Esophagus squamous epithelium (tissue), 5 donors: ENCODE measurements around the gene CEPT1. TPM values are rescaled to one million over a fixed set of nuclear protein-coding genes. Genes with fewer than 3 reads are reported as not detected.

Experiments used
- DNase-seq: peaks from one replicate; lab custom pipeline; 2025; lab: John Stamatoyannopoulos, UW
- H3K27ac ChIP-seq, 4 donors: fragments of 200-600 bp; sonication (generic); one replicate each; pipeline ENCODE4 v1.5.1; 2016 to 2019; ENCODE audit warnings: mild to moderate bottlenecking in 1 of 4
- H3K27me3 ChIP-seq, 4 donors: fragments of 200-600 bp; sonication (generic); 1 replicate in 3 of 4; 2 replicates in 1 of 4; pipeline versions ENCODE4 v1.5.1 to v1.6.0; 2017 to 2021; ENCODE audit warnings: antibody characterized with exemption in 1 of 4
- H3K36me3 ChIP-seq, 3 donors: fragments of 200-600 bp; sonication (generic); one replicate each; pipeline ENCODE4 v1.5.1; 2016 to 2019
- H3K4me1 ChIP-seq, 3 donors: fragments of 200-600 bp; sonication (generic); one replicate each; pipeline ENCODE4 v1.5.1; 2017 to 2019
- H3K4me3 ChIP-seq, 4 donors: fragments of 200-600 bp; sonication (generic); 1 replicate in 3 of 4; 2 replicates in 1 of 4; pipeline ENCODE4 v1.5.1; 2016 to 2019; ENCODE audit warnings: mild to moderate bottlenecking in 2 of 4, moderate library complexity in 1 of 4
- H3K9me3 ChIP-seq, 3 donors: fragments of 200-600 bp; sonication (generic); one replicate each; pipeline ENCODE4 v1.5.1; 2016 to 2019
- POLR2A ChIP-seq, 4 donors: fragments of 450-650 bp; IDR thresholded peaks; one replicate each; pipeline ENCODE4 v1.6.1; 2017; ENCODE audit warnings: antibody characterized with exemption in 4 of 4, mild to moderate bottlenecking in 4 of 4, moderate library complexity in 3 of 4
- WGBS, 2 donors: methylation state at CpG; one replicate each; pipeline ENCODE4 v1.1.5; 2018; 5-methylcytosine and 5-hydroxymethylcytosine counted together
- intact Hi-C: fragments of 100-400 bp; cut with DNase I; formaldehyde crosslinking; loops from one replicate; pipeline ENCODE4 v1.15.0; 2022
- total RNA-seq, 4 donors: library from RNA; depleted of rRNA; stranded (reverse); fragments of >200 nt; gene quantifications; one replicate each; pipeline ENCODE4 v1.1.0, GENCODE V29; 2016
- TF ChIP-seq, protein P1 (sequence below), 6 experiments: fragments of 450-650 bp in 4 of 6; fragments of 200-600 bp in 2 of 6; sonication (generic) in 2 of 6; IDR thresholded peaks; one replicate each; pipeline ENCODE4 v1.5.1; 2016 to 2019; ENCODE audit warnings: antibody characterized with exemption in 6 of 6, mild to moderate bottlenecking in 4 of 6, moderate library complexity in 4 of 6
- donor health status: DM: yes; HTN: yes; CAD: no.

Gene CEPT1
- total RNA-seq, 4 donors from 2014 or later, result 21.4 to 32.4 (median 26.8) TPM

DNA sequence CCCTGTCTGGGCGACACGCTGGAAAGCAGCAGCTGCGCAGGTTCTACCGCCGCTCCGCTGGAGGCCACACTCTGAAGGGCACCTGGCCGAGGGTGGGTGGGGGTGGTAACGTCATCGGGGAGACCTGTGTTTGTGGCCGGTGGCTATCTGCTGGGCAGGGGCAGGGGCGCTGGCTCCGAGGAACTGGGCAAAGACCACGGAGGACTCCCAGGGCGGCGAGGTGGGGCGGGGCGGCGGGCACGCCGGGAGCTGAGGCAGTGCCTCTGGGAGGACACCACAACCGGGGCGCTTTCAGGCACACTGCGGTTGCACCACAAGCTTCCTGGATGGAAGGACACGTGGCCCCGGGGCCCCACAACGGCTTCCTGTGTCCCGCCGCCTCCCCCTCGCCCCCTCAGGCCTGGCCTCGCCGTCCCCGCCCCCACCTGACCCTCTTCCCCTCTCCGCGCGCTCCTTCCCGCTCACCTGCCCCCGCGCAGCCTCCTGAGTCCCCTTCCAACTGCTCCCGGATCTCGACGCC is 63.7 kb downstream of the CEPT1 start:
- 2 to 4% methylated on average over 14 to 30 of the region's 41 CpGs for WGBS, 2 donors
- peak; percentile 76 for DNase-seq
- Histone ChIP-seq H3K27me3 (peaks cover 0 to 12% (median 0%) of the 10 kb centered on the region in 4 donors), H3K9me3 (no peaks in the 10 kb centered on the region), H3K27ac (peak overlapping the region; percentile 93 to 99 (median 94)), H3K4me3 (peak overlapping the region; percentile 67 to 89 (median 88)), H3K4me1 (peaks cover 34 to 70% (median 42%) of the 10 kb centered on the region in 3 donors), H3K36me3 (peaks cover 0 to 9% (median 0%) of the 10 kb centered on the region in 3 donors)
- TF ChIP-seq, protein P1, sequence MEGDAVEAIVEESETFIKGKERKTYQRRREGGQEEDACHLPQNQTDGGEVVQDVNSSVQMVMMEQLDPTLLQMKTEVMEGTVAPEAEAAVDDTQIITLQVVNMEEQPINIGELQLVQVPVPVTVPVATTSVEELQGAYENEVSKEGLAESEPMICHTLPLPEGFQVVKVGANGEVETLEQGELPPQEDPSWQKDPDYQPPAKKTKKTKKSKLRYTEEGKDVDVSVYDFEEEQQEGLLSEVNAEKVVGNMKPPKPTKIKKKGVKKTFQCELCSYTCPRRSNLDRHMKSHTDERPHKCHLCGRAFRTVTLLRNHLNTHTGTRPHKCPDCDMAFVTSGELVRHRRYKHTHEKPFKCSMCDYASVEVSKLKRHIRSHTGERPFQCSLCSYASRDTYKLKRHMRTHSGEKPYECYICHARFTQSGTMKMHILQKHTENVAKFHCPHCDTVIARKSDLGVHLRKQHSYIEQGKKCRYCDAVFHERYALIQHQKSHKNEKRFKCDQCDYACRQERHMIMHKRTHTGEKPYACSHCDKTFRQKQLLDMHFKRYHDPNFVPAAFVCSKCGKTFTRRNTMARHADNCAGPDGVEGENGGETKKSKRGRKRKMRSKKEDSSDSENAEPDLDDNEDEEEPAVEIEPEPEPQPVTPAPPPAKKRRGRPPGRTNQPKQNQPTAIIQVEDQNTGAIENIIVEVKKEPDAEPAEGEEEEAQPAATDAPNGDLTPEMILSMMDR (IDR thresholded peaks at IDR 0.05), result no peak
- peak in 1 of 4 donors; percentile 36 for TF ChIP-seq POLR2A (IDR thresholded peaks at IDR 0.05)
- intact Hi-C loops, result no loop called here

DNA sequence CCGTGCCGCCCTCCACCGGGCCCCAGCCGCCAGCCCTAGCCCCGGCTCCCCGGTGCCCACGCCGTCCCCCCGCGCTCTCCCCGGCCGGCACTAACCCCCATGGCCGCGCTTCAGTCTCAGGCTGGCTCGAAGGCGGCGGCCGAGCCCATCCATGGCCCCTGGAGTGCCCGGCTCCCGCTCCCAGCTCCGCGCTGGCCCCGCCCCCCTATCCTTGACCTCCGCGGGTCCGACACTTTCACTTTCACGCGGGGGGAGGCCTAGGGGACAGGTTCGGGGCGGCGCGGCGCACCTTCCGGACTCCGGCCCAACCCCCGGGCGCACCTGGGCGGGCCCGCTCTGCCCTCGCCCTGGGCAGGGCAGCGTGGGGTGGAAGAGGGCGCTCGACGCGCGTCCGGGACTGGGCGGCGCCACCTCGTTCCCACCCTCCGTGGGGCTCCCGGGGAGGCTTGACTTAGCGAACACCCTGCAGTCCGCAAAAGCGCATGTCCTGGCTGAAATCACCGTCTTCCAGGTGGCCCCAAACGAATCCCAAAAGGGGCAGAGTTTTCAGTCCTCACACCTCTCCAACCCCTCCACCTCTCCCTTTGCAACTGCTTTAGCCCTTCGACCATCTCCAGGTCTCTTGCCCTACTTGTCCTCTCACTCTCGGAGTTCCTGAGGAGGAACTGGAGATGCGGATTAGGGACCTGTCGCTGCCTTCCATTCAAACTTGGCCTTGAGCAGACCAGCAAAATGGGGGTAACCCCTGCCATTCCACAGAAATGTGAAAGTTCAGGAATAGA is 64.4 kb downstream of the CEPT1 start:
- Histone ChIP-seq H3K4me3 (peak overlapping the region; percentile 67 to 89 (median 88)), H3K27ac (peak overlapping the region; percentile 93 to 99 (median 94)), H3K36me3 (peaks cover 0 to 3% (median 0%) of the 10 kb centered on the region in 3 donors), H3K4me1 (peaks cover 34 to 70% (median 42%) of the 10 kb centered on the region in 3 donors), H3K27me3 (peaks cover 0 to 12% (median 0%) of the 10 kb centered on the region in 4 donors), H3K9me3 (no peaks in the 10 kb centered on the region)
- peak; percentile 37 for DNase-seq
- peak in 3 of 4 donors; percentile 28 to 84 (median 30) for TF ChIP-seq POLR2A (IDR thresholded peaks at IDR 0.05)
- TF ChIP-seq, protein P1 (IDR thresholded peaks at IDR 0.05), result no peak
- 12 to 19% methylated on average over 5 to 9 of the region's 61 CpGs for WGBS, 2 donors
- intact Hi-C loops, result no loop called here

DNA sequence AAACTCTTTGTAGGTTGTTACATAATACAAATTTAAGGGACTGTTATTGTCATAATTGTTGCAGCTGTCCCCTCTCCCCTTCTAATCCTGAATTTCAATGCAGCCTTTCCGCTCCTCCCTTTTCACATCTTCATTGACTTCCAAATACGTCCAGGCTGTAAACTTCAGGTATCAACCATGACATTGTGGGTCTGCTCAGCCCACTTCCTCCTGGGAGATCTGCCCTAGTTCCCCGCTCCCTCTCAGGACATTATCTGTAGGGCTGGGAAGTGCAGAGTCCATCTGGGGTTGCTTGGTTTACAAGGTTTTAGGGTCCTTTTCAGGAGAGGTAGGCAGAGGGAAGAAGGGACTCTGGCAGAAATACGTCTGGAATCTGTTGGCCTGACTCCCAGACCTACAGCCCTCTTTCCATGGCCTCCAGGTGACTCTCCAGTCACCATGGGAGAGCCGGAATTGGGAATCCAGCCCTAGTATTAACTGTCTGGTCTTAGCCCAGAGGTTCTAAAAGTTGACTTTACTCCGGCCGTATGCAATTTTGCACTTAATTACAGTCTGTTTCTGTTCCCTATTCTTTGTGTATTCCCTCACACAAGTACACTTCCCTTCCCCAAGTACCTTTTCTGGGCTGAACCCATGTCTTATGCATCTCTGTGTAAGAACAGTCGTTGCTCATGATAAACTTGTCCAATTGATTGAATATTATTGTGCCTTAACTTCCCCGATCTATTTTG is 65.1 kb downstream of the CEPT1 start:
- peaks cover 34 to 70% (median 39%) of the 10 kb centered on the region in 3 donors for H3K4me1 ChIP-seq
- intact Hi-C loops, result no loop called here
- 54 to 61% methylated on average over 9 of the region's 9 CpGs for WGBS, 2 donors

DNA sequence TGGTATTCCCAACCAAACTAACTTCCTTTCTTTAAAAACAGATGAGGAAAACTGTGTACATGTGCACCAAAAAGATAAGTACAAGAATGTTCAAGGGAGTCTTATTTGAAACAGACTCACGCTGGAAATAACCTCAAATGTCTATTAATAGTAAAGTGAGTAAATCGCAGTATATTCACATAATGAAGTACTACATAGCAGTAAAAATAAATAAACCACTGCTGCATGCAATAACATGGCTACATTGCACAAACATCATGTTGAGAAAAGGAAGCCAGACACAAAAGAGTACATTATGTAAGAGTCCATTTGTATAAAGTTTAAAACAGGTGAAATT is 65.7 kb downstream of the CEPT1 start:
- Histone ChIP-seq H3K9me3 (no peaks in the 10 kb centered on the region), H3K27ac (peak overlapping the region in 1 of 4 donors; percentile 93), H3K27me3 (peaks cover 0 to 12% (median 0%) of the 10 kb centered on the region in 4 donors), H3K36me3 (no peaks in the 10 kb centered on the region), H3K4me1 (peaks cover 29 to 66% (median 33%) of the 10 kb centered on the region in 3 donors), H3K4me3 (no peak overlapping the region)
- intact Hi-C loops, result no loop called here
- TF ChIP-seq POLR2A (IDR thresholded peaks at IDR 0.05), result no peak
- TF ChIP-seq, protein P1 (IDR thresholded peaks at IDR 0.05), result no peak
- WGBS, 2 donors, result 32 to 41% methylated on average over 2 of the region's 2 CpGs
- no peak for DNase-seq

More for the DNA sequence above, 65.1 kb downstream of the CEPT1 start:
- H3K4me3 ChIP-seq, result peak overlapping the region in 3 of 4 donors; percentile 67 to 88 (median 88)
- H3K9me3 ChIP-seq, result no peaks in the 10 kb centered on the region
- no peak for DNase-seq
- peaks cover 0 to 12% (median 0%) of the 10 kb centered on the region in 4 donors for H3K27me3 ChIP-seq
- no peaks in the 10 kb centered on the region for H3K36me3 ChIP-seq
- peak overlapping the region; percentile 93 to 99 (median 94) for H3K27ac ChIP-seq
- TF ChIP-seq, protein P1 (IDR thresholded peaks at IDR 0.05), result no peak
